NCI-H446 (cell line): ENCODE data around the gene STUM.
"Not testable (repeated sequence)": the region's sequence is repeated elsewhere in the genome, so short reads cannot be mapped to it uniquely, and the experiment has no call there.

ENCODE experiments used
- DNase-seq, 2 experiments: peaks; one replicate each; lab custom pipeline; 2025; lab: John Stamatoyannopoulos, UW

The STUM gene

DNA sequence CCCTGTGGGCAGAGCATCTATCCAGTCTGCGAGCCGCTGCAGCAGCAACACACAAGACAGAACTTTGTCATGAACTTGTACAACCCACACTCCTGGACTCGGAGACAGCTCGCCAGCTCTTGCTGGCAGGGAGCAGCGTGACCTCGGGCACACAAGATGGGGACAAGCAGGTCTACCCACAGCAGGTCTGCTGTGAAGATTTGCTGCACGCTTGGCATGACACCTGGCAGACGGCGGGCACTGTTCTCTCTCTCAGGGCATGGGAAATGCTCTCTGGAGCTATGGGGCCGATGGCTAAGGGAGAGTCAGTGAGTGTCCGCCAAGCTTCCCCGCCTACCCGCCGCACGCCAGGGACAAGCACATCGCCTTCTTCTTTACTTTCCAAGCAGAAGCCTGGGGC, 90.0 kb downstream of the STUM start:
- DNase-seq = no peak

DNA sequence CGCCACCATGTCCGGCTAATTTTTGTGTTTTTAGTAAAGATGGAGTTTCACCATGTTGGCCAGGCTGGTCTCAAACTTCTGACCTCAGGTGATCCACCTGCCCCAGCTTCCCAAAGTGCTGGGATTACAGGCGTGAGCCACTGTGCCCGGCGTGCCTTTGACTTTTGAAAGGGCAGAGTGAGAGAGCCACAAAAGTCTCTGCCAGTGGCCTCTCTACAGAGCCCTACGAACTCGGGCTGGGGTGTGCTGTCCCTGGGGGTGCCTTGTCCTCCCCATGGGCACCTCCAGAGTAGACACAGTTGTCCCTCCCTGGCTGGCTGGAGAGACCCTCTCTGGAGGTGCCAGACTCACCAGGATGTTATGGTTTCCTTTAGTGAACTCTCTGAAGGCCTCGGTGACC, 90.6 kb downstream of the STUM start:
- DNase-seq = not testable (repeated sequence)

DNA sequence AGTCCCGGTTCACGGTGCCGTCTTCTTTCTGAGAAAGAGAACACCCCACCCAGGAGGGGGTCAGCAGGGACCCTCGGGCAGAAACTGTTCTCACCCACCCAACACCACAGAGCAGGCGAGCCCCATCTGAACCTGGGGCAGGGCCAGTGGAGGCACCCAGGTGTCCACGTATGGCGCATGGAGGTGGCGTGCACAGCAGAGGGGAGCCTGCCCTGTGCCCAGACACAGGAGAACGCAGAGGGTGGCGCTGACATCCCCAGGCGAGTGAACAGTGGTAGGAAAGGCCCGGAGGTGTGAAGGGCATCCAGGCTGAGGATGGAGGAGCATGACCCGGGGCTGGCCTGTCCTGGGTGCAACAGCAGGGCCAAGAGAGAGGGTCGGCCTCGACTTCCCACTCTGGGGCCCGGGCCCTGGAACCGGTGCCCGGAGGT, 91.1 kb downstream of the STUM start:
- no peak for DNase-seq

DNA sequence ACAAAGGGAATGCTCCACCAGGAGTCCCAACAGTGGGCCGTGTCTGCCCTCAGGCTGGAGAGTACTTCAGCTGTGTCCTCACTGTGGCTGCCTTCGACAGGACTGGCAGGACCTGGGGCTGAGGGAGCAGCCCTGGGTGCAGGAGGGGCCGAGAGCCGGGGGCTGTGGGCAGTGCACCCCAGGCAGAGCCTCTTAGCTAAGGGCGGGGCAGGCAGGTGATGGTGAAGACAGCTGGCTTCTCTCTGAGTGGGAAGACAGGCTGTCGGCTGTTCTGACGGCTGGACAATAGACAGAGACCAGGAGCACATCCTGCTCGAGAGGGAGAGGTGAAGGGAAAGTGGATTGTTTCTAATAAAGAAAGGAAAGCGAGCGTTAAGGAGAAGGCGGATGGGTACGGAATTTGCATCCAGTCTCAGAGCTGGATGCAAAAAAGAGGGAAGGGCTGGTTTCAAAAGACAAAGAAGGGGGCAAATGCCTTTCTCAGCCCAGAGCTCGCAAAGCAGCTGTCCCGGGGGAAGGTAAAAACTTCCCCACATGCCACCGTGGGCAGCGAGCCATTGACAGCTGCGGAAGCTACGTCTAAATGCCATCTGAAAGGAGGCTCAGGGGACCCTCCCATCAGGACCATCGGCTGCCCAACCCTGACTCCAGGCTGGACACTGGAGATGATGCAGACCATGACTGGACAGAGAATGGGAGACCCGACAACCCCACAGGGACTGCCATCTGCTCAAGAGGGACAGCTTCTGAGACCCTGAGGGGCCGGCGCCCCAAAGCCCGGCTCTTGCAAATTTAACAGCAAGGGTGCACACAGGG, 92.0 kb downstream of the STUM start:
- DNase-seq = peak in 1 of 2 experiments; percentile 42

DNA sequence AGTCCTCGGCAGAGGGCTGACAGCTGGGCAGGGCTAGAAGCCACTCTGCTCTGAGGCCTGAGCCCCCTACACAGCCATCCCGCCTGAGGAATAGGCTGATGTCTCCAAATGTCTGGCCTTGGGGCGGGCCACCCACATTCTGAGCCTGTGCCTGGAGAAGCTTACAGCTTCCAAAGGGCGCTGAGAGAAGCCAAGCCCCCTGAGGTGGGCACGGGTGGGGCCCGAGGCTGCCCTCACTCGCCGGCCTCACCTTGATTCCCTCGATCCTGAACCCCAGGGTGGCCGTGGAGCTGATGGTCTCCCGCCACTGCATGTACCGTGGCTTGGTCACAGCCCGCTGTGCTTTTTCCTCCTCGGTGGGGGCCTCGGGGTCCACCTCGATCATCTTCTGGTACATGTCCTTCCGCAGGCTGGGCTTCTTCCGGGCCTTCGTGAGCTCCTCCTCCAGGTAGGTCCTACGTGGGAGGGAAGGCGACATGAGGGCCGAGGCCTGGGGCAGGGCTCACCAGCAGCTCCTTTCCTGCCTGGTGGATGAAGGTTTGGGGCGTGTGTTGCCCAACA, 93.2 kb downstream of the STUM start:
- DNase-seq = no peak

DNA sequence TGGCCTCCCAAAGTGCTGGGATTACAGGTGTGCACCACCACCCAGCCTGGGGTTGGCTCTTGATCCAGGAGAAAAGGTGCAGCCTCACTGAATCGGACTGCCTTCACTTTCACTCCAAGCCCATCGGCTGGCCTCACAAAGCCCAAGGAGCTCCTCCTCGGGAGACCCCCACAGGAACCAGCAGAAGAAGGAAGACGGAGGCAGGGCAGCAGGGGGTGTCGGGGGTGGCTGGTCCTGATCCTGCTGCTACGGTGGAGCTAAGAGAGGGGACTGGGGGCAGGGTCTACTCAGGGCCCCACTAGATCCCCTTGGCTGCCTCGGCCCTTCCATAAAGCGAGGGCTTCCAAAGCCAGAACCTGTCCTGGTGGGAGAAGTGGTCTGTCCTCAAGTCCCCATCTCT, 93.9 kb downstream of the STUM start:
- DNase-seq = no peak

DNA sequence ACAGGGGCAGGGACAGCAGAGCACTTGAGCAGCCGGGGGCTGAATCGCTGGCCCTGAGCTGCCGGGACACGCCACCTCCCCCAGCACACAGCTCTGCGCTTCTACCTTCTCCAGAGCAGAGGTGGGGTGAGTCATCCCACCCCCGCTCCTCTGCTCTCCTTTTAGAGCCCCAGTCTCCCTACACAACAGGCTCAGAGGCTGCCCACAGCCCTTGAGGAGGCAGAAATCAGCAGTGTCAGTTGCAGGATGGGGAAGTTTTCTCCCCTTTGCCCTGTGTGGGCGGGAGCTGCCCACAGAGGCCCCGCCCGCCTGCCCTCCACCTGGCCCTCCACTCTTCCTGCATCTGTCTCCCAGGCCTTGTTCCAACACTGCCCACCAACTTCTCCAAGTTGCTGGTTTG, 94.6 kb downstream of the STUM start:
- no peak for DNase-seq

DNA sequence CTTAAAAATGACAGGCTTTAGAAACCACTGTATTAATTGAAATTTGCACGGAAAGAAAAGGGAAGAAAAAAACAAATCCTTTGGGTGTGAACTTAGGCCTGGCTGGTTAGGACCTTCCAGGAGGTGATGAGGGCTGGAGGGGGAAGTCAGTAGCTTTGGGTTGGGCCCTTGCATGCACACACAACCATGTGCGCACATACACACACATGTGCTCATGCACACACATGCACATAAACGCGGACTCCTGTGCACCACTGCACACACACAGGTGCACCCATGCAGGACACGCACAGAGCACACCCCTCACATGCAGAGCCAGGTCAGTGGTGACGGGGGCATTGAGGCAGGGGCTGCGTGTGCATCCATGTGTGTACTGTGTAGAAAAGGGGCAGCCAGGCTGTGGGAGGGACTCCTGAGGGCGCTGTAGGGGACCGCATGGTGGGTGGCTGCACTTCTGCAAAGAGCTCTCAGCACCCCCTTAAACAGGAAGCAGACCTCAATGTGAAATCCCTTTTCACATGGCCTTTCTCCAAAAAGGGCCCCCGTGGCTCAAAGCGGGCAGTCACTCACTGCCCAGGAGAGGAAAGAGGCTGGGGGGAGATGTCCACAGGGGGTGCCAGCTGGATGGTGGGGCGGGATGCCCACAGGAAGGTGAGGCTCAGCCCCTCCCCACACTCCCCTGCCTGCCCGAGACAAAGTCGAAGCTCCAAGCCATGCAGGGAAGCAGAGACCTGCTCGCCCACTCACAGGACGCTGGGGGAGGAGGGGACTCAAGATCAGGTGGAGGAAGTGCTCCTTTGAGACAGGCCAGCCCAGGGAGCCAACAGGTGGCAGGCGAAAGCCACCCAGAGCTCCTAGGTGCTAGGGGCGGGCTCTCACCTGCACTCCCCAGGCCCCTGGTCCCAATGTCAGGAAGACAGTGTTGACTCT, 95.3 kb downstream of the STUM start:
- DNase-seq = no peak

DNA sequence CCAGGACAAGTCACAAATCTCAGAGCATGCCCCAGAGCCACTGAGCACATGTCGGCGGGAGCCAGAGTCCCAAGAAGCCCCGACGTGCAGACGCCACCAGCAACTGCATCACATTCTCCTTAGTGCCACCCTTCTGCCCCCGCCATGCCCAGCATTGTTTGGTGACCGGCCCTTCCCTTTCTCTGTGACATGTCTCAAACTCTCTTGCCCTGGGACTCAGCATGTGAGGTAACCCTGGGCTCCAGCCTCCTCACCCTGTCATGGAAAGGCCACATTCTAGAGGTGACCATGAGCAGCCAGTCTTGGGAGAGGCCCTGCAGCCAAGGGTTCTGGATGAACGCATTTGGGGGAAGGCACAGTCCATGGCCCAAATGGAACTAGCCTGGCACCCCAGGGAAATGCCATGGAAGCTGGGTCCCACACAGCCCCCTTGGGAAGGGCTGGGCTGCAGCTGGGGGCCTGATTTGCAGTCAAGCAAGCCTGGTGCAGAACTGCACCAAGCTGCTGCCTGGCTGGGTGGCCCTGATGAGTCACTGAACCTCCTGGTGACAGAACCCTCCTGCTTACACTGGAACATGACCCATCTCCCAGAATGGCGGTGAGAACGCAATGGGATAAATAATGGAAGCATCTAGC, 96.1 kb downstream of the STUM start:
- DNase-seq = no peak

DNA sequence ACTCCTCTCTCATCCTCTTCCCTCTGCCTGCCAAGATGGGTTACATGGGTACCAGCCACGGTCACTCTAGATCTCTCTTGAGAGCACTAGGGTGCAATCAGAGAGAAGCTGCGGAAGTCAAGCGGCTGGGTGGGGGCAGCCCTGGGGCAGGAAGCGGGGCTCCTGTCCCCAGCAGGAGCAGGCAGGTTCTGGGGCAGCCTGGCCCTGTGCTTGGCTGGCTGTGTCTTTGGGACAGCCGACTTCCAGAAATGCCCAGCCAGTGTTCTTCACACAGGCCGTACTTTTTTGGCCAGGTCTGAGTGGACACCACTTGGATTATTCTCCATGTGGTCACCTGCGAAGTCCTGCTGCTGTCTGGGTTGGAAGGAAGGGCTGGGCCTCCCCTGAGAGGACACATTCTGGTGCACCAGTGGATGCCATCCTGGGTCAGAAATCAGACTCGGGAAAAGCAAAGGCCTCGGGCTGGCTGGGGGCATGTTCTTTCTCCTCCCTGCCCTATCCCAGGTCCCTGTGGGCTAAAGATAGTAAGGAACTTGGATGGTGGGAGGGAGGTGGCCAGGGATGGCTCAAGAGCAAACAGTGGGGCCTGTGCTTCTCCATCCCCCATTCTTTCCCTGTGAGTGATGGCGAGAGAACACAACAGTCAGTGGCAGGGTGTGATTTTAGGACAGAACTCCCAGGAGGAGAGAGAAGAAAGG, 96.9 kb downstream of the STUM start:
- DNase-seq = no peak

DNA sequence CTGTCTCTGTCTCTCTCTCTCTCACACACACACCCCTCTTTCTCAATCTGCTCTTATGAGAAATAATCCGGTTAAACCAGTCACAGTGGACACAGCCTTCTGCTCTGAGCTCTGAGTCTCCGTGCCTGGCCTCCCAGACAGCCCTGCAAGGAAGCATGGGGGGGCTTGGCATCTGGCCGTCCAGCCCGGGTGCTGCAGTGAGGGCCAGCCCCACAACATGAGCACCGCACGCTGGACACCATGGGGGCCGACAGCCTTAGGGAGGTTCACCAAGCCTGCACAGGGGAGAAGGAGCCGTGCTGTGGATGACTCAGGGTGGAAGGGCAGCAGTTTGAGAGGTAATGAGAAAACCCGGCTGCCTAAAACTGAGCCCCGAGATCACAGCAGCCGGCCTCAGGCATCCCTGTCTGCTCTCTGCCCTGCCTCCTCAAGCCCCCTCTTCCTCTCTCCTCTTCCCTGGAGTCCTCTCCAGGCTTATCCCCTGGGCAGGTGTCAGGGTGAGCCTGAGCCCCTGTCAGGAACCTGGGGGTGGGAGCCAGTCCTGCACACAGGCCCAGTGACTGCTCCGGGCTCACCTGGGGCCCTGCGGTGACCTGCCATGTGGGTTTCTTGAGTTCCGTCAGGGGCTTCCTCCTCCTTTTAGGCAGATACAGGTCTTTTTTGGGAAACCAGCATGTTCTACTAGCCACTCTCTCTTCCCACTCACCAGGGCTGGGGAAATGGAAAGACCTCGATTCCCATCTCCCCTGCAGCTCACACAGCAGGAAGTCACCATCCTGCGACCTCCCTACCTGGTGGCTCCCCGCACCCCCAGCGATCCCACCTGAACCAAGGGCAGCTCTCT, 97.7 kb downstream of the STUM start:
- DNase-seq = no peak

DNA sequence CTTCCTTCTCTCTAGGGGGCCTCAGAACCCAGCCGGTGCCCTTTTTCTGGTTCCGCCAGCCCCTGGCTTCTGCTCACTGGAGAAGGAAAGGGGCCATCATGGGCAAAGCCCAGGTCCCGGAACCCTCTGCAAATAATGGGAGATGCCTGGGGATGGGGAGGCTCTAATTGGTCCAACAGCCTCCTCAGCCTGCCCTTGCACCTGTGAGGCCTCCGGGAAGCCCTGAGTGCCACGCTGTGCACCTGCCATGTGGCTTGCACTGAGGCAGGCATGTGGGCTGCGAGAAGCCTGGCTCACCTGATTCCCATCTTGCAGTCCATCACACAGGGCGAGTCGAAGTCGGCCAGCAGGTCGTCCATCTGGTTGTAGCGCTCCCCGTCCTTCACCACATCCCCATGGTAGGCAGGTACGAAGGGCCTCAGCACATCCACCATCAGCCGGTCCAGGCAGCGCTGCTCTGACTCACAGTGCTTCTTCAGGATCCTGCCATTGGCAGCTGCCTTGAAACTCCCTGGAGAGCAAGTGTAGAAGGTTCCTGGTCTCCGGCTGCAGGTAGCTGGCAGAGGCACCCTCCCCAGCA, 98.4 kb downstream of the STUM start:
- DNase-seq = no peak

DNA sequence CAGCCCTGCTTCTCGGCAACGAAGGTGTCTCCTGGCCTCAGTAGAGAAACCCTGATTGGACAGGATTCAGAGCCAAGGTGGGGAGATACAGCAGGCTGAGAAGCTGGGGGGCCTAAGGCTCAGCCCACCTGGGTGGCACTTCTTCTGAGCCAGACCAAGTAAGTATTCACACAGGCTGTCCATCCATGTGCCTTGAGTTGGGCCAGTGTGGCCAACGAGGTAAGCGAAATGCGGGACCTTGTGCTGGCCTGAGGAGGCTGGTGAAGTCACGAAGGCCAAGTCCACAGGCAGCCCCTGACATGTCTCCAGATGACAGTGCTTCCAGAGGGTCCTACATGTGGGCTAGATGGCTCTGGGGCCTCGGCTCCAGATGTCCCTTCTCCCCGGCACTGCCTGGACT, 99.2 kb downstream of the STUM start:
- DNase-seq = no peak

DNA sequence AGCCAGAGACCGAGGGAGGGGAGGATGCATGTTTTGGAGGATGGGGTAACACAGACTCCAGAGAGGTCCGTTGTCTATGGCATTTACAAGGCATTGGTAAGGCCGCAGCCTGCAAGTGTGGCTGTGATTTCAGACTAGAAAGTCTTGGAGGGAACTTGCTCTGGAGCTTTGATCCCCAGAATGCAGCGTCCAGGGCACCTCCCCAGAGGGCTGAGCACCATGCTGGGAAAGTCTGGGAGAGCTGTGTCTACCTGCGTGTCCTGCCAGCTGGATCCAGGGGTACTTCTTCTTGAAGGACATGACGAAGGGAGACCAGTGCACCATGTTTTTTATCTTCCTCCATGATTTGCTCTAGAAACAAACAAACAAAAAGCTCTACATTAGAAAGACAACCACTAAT, 99.9 kb downstream of the STUM start:
- DNase-seq = no peak

DNA sequence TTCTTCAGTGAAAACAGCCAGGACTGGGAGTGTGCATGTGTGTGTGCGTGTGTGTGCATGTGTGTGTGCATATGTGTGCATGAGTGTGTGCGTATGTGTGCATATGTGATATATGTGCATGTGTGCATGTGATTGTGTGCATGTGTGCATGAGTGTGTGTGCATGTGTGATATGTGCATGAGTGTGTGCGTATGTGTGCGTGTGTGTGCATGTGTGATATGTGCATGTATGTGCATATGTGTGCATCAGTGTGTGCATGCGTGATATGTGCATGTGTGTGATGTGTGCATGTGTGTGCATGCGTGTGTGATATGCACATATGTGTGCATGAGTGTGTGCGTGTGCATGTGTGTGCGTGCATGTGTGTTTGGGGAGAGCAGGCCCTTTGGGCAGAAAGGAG, 100.7 kb downstream of the STUM start:
- no peak for DNase-seq

DNA sequence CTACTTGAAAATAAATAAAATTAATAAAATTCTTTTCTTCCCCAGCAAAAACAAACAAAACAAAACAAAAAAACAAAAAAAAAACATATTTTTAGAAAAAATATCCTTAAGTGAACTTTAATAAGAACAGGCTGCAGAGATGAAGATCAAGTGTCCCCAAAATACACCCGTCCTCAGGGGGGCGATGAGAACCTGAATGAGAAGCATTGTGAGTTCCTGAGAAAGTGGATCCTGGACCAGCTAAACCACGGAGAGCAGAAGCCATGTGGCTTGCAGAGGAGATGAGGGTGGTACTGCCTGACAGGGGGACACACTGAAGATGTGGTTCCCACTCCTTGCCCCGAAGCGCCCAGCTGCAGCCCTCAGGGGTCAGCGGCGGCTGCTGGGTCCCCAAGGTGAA, 101.2 kb downstream of the STUM start:
- peak in 1 of 2 experiments; percentile 43 for DNase-seq

DNA sequence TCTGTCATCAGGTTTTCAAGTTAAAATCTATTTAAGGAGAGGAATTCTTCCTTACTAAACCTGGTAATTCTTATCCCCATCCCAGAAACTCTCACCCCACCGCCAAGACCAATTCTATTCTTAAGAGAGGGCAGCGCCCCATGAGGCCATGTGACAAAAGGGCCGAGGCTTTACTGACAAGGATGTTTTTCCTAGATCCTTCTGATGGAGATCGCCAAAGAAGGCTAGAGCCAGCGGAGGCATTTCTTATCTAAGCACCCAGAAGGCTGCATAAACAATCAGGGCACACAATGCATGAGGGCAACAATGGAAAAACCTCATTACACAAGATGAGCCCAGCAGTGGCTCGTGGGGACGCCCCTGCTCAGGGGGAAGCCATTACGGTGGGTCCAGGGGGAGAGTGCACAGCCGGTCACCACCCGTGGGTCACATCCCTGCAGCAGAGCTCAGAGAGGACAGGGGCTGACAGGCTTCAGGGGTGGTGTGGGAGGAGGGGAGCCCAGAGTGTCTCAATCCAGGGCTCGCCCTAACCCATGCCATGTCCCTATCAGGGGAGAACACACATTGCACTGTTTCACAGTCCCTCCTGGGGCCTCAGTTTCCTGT, 101.8 kb downstream of the STUM start:
- DNase-seq = no peak

DNA sequence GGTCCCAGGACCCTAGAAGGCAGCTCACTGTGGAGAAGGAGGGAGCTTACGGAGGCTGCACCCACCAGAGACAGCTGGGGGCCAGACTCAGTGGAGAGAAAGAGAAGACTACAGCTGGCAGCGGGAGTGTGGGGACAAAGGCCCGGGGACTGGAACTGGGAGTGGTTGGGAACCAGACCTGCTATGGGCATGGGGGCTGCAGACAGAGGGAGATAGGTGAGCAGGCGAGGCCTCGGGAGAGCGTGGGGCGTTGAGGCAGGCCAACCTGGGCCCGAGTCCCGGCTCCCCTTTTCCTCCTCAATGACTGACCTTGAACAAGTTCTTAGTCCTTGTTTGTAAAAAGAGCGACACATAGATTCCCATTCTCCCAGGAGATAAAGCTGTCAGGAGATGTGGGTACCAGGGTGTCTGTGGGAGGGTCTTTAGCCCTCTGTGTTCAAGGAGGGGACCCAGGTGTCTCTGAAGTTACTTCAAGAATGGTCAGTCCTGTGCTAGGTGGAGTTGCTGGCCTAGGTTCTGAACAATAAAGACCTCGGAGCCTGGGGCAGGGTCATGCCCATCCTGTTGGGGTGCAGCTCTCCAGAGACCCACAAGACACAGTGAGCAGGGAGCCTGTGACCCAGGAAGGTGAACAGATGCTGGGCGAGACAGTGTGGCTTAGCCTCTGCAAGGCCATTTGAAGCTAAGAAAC, 102.6 kb downstream of the STUM start:
- no peak for DNase-seq

DNA sequence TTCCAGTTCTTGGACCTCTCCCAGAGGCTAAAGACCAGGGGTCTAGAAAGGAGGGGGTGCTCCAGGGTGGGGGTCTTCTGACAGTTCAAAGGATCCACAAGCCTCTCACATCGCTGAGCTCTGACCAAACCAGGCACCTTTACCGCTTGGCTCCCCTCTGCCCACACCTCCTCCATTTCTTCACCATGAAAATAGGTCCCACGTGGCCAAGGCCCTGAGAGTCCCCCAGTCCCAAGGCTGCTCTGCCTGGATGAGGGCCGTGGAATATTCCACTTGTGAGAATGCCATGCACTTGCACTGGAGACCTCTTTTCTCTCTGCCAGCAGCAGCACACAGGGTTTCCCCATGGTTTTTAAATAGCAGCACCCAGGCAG, 103.2 kb downstream of the STUM start:
- no peak for DNase-seq
